Fibroblast of peridontal ligament (primary cell): ENCODE results near the gene NEFH.
"Not testable (repeated sequence)": the region's sequence is repeated elsewhere in the genome, so short reads cannot be mapped to it uniquely, and the experiment has no call there.

Experiments
- DNase-seq: peaks from one replicate; pipeline ENCODE4 v3.0.0-alpha.2; 2010; ENCODE audit errors: extremely low read depth

The NEFH gene

DNA sequence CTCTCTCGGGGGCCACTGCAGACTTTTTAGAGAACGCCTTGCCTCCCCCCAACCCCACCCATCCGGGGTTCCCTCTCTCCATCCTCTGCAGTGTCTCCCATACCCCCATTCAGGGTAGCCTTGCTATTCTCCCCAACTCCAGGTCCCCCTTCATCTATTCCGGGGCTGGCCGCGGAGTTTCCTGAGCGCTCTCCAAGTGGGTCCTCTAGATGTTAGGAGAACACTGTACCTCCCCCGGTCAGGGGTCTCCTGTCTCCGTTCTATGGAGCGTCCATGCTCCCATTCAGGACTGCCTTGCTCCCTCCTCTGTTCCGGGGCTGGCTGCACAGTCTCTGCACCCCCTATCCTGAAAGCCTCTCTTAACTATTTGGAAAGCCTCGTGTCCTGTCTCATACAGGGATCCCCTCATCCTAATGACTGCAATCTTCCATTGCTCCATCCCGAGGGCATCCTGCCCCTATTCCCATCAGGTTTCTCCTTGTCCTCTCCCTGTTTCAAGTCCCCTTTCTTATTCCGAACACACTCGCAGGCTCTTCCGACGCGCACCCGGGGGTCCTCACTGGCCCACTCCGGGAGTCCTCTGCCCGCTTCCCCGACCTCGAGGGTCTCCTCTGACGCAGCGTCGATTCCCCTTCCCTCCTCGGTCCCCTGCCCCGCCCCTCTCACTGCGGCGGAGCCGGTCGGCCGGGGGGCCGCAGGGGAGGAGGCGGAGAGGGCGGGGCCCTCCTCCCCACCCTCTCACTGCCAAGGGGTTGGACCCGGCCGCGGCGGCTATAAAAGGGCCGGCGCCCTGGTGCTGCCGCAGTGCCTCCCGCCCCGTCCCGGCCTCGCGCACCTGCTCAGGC is at the start of gene NEFH:
Gene NEFH (plus strand): TSS at position 802 of the 845 bp plus-strand sequence. CDS start 45 bp downstream, outside the sequence.
- no peak for DNase-seq

DNA sequence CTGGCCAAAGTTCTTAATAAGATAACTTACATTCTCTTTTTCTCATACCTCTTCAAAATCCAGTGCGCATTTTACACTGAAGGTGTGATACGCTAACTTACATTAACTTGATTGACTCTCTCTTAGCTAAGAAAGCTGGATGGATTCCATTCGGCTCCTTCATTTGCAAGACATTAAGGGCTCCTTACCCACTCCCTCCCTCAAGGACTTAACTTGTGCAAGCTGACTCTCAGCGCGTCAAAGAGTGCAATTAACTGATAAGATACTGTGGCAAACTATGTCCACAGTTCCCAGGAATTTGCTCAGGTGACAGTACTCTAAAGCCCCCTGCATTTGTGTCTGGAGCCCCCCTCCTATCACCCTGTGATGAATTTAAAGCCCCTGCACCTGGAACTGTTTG is 48.0 kb upstream of the NEFH start:
- DNase-seq, result no peak

- DNase-seq, result no peak
Measured at GRCh38 chr22:29433856-29434255, 46.2 kb upstream of the NEFH start.

DNA sequence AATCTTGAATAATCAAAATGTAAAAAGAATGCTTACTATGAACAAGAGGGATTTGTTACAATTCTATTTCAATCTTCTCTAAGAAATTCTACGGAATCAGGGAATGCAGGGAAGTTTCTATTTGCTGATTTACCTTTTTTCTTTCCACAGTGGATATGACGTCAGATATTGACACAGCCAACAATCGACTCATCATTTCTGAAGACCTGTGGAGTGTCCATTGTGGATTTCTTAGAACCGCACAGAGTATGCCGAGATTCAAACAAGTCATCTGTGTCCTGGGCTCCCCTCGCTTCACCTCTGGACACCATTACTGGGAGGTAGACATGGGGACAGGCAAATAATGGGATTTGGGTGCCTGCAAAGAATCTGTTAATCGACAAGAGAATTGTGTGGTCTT is 45.7 kb upstream of the NEFH start:
- no peak for DNase-seq

DNA sequence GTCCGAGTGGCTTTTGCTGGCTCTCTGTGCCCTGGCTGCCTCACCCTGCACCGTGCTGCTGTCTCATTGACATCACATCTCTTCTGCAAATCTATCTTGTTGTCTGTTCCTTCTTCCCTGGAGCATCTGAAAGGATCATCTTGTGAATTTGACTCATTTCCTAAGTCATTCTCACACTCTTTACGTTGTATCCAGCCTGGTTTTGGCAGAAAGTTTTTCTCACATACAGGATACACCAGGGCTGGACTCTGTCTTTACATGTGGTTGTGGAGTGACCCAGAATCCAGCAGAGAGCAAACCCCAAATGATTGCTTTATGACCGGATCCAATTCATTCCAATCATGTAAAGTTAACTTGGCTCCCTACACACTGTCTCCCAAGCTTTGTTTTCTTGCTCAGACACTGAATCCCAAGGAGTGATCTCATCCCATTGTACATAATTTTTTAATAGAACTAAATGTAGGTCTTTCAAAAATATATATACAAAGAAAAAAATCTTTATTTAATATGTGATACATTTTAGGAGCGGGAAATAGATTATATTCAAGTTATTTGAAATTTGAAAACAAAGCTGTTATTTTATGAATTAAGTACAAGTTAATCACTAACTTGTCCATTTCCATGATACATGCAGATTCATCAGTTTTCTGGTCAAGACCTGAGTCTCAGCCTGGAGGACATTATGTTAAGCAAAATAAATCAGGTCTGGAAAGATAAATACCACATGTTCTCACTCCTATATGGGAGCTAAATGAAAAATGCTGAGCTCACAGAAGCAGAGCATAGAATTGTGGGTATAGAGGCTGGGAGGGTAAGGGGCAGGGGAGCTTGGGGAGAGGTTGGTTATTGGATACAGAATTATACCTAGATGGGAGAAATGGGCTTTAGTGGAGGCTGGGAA is 44.5 kb upstream of the NEFH start:
- DNase-seq, result no peak

DNA sequence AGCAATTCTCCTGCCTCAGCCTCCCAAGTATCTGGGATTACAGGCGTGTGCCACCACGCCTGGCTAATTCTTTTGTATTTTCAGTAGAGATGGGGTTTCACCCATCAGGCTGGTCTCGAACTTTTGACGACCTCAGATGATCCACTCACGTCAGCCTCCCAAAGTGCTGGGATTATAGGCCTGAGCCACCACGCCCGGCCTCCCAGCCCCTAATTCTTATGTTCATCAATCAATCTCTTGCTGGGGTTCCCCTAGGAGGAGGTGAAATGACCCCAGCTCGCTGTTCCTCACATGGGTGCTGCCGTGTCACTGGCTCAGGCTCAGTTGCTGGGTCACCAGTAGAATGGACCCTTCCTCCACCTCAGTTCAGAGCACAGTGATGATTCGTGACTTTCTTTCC is 41.7 kb upstream of the NEFH start, which contains the start of gene RFPL1:
Gene RFPL1 (plus strand): TSS at position 301 of the 400 bp plus-strand sequence.
- not testable (repeated sequence) for DNase-seq

DNA sequence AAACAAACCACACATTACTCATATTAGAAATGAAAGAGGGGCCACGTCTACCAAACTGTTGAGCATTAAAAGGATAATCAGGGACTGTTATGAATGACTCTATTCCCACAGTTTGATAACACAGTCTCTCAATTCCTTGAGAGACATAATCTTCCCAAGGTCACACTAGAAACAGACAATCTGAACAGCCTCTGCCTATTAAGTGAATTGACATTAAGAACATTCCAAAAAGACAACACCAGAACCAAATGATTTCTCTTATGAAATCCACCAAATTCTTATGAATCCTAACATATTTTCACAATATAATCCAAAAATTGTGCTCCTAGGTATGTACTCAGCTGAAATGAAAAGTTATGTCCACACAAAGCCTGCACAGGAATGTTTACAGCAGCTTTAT is 37.0 kb upstream of the NEFH start:
- DNase-seq, result no peak

- DNase-seq, result no peak
Measured at GRCh38 chr22:29443452-29443851, 36.6 kb upstream of the NEFH start.

DNA sequence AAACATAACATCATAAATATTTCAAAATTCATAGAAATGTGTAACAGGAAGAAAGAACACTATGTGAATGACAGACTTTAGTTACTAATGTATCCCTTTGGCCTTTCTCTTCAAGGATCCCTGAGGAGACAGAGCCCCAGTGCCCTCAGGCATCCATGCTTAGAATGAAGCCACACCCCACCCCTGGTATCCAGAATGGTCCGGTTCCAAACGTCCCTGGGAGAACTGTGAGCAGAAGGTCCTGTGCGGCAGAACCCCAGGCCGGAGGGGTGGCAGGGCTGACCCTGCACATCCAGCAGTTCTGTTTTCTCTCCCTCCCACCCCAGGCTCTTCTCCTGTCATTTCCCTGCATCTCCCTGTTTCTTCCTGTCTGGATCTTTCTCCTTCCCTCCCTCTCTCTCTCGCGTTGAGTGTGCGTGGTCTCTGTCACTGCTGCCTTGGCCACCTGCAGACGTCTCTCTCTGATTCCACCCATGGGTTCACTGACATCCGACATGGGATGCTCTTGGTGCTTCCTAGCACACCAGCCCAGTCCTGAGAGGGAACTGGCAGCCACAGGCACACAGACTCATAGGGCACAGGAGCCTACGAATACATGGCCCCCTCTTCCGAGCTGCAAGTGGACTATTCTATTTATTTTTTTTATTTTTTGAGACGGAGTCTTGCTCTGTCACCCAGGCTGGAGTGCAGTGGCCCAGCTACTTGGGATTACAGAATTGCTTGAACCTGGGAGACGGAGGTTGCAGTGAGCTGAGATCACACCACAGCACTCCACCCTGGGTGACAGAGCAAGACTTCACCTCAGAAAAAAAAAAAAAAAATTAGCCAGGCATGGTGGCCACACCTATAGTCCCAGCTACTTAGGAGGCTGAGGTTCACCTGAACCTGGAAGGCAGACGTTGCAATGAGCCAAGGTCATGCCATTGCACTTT is 35.9 kb upstream of the NEFH start:
- no peak for DNase-seq

DNA sequence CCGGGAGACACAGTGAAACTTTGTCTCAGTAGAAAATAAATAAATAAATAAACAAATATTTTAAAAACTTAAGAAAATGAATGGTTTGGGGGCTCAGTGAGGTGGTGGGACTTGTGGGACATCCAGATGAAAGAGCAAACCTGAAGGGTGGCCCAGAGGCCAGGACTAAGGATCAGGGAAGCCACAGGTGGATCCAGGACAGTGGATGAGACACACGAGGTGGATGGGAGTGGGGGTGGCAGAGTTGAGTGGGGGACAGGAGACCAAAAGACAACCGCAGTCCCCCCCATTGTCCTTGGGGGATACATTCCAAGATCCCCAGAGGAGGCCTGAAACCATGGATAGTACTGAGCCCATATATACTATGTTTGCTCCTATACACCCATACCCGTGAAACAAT is 34.5 kb upstream of the NEFH start:
- DNase-seq, result no peak

- DNase-seq, result no peak
Measured at GRCh38 chr22:29447906-29448305, 32.1 kb upstream of the NEFH start.

- DNase-seq, result no peak
Measured at GRCh38 chr22:29449296-29449875, 30.6 kb upstream of the NEFH start.

DNA sequence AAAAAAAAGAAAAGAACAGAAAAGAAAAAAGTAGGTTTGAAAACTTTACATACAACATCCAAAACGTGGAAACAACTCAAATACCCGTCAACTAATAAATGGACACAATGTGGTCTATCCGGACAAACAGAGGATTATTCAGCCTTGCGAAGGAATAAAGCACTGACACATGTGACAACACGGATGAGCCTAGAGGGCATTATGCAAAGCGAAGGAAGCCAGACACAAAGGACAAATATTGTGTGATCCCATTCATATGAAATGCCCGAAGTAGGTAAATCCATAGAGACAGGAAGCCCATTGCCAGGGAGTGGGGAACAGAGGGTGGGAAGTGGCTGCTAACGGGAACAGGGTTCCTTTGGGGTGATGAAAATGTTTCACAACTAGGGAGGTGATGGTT is 29.8 kb upstream of the NEFH start:
- DNase-seq, result no peak

- no peak for DNase-seq
Measured at GRCh38 chr22:29451863-29452262, 28.2 kb upstream of the NEFH start.

GRCh38 chr22:29454276-29454675 is 25.7 kb upstream of the NEFH start:
- no peak for DNase-seq

GRCh38 chr22:29456211-29456671 is 23.8 kb upstream of the NEFH start:
- DNase-seq, result no peak

GRCh38 chr22:29457730-29458129 is 22.3 kb upstream of the NEFH start:
- DNase-seq, result peak; percentile 17

- DNase-seq, result no peak
Measured at GRCh38 chr22:29458551-29458950, 21.5 kb upstream of the NEFH start.

DNA sequence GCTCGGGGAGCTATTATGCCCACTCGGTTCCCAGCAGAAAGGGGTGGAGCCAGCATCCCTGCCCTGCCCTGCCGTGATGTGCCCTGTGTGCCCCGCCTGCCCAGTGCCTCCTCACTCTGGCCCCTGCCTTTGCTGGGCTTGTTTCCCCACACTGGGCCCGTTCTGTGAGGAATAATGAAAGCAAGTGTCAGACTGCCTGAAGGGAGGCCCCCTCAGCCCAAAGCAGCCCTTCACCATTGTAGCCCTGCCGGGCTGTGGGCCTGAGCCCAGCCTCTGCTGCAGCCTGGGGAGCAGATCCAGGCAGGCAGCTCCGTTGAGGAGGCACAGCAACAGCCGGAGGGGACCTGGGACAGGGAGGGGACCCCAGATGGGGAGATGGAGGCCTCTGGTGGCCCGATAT is 20.2 kb upstream of the NEFH start:
- DNase-seq, result no peak

DNA sequence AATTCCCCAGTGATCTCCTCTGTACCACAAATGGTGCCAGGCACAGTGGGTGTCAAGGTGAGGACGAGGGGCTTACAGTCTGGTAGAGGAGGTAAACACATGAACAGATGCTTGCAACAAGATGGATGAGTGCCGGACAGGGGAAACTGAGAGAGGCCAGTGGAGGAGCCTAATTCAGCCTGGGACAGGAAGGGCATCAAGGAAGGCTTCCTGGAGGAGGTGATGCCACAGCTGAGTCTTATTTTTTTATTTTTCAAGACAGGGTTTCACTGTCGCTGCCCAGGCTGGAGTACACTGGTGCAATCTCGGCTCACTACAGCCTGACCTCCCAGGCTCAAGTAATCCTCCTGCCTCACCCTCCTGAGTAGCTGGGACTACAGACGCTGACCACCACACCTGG is 18.8 kb upstream of the NEFH start:
- no peak for DNase-seq

DNA sequence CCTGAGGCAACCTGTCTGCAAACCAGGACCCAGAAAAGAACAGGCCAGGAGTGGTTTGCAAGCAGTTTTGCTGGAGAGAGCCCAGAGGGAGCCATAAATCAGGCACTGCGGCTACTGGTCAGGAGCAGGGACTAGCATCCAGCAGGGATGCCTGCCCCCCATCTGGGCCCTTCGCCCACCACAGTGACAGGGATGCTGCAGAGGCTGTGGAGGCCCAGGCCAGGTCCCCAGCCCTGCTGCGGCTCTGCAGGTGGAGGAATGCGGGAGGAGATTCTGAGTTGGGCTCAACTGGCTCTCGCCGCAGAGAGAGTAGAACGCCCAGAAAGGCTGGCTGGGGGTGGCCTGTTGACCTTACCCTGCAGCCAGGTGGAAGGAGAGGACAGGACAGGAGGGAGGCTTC is 16.4 kb upstream of the NEFH start:
- DNase-seq, result no peak
